MM.1S (cell line): ENCODE results near the gene EMP2.

ENCODE experiments used
- DNase-seq: peaks from one replicate; pipeline ENCODE4 v3.0.0-alpha.2; 2015
- H2AFZ ChIP-seq: fragments of 300-600 bp; sonication (generic); 2 replicates; pipeline ENCODE4 v1.6.0; 2016; ENCODE audit warnings: antibody characterized with exemption, low read length
- H3F3A ChIP-seq: fragments of 300-600 bp; sonication (generic); 2 replicates; pipeline ENCODE4 v1.6.1; 2016; ENCODE audit warnings: mild to moderate bottlenecking, antibody characterized with exemption, low read length, moderate library complexity, mixed read lengths; ENCODE audit not compliant: insufficient read depth
- H3K27ac ChIP-seq: fragments of 300-600 bp; sonication (generic); 2 replicates; pipeline ENCODE4 v1.5.1; 2016; ENCODE audit warnings: mild to moderate bottlenecking, low read length
- H3K27me3 ChIP-seq: fragments of 300-600 bp; sonication (generic); replicated peaks from 2 replicates; pipeline ENCODE4 v1.6.0; 2016; ENCODE audit warnings: low read length; ENCODE audit not compliant: insufficient read depth
- H3K36me3 ChIP-seq: fragments of 300-600 bp; sonication (generic); replicated peaks from 2 replicates; pipeline ENCODE4 v1.6.1; 2016; ENCODE audit warnings: mild to moderate bottlenecking, low read length, mixed read lengths; ENCODE audit not compliant: insufficient read depth
- H3K4me1 ChIP-seq: fragments of 300-600 bp; sonication (generic); 2 replicates; pipeline ENCODE4 v1.6.1; 2016; ENCODE audit warnings: low read length, mixed read lengths
- H3K4me2 ChIP-seq: fragments of 300-600 bp; sonication (generic); 2 replicates; pipeline ENCODE4 v1.6.0; 2016; ENCODE audit warnings: low read depth, low read length
- H3K4me3 ChIP-seq: fragments of 300-600 bp; sonication (generic); 2 replicates; pipeline ENCODE4 v1.5.1; 2016; ENCODE audit warnings: low read length, mixed read lengths
- H3K79me2 ChIP-seq: fragments of 300-600 bp; sonication (generic); 2 replicates; pipeline ENCODE4 v1.6.1; 2016; ENCODE audit warnings: mixed run types, low read length, mixed read lengths
- H3K9ac ChIP-seq: fragments of 300-600 bp; sonication (generic); 2 replicates; pipeline ENCODE4 v1.6.1; 2016; ENCODE audit warnings: low read length, mixed read lengths
- H3K9me2 ChIP-seq: fragments of 300-600 bp; sonication (generic); replicated peaks from 2 replicates; pipeline ENCODE4 v1.6.1; 2016; ENCODE audit warnings: mild to moderate bottlenecking, low read length, mixed read lengths; ENCODE audit not compliant: insufficient read depth
- H3K9me3 ChIP-seq: fragments of 300-600 bp; sonication (generic); replicated peaks from 2 replicates; pipeline ENCODE4 v1.6.1; 2016; ENCODE audit warnings: mild to moderate bottlenecking, low read length, mixed read lengths; ENCODE audit not compliant: insufficient read depth
- H4K20me1 ChIP-seq: fragments of 300-600 bp; sonication (generic); 2 replicates; pipeline ENCODE4 v1.6.1; 2016; ENCODE audit warnings: mild to moderate bottlenecking, low read length, moderate library complexity, mixed read lengths; ENCODE audit not compliant: insufficient read depth
- CTCF ChIP-seq: fragments of 300-600 bp; sonication (generic); IDR thresholded peaks from 2 replicates; pipeline ENCODE4 v1.5.1; 2016; ENCODE audit warnings: antibody characterized with exemption, low read length, mixed read lengths
- EZH2 ChIP-seq: fragments of 300-600 bp; sonication (generic); optimal IDR thresholded peaks from 2 replicates; pipeline ENCODE3; 2017; ENCODE audit warnings: low read depth, mild to moderate bottlenecking, antibody characterized with exemption, low read length, mixed read lengths
- EZH2phosphoT487 ChIP-seq: fragments of 300-600 bp; sonication (generic); IDR thresholded peaks from 2 replicates; pipeline ENCODE4 v1.6.1; 2018; ENCODE audit warnings: antibody characterized with exemption, low read length

Gene EMP2

DNA sequence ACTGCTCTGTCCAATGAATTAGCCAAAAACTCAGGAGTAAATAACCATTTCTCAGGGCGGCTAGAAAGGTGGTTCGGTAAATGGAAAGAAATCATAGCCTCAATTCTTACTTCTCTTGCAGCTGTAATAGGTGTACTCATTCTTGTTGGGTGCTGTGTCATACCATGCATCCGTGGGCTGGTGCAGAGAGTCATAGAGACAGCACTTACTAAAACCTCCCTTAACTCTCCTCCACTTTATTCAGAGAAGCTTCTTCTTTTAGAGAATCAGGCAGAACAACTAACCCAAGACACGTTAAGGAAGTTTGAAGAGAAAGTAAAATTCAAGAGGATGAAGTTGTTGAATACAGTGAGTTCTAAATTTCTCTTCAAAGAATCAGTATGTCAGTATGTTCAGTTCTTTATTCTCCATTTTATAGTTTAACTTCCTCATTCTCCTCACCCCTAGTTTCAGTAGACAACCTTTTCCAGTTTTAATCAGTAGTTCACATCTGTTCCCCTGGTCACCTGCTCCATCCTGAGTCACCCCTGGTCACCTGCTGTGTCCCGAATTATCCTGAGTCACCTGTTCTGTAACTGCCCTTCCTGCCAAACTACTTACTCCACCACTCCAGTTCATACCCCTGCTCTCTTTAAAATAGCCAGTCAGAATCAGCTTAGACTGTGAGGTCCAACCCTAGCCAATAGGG lies 85.9 kb downstream of the EMP2 start:
- TF ChIP-seq EZH2 (no peak), EZH2phosphoT487 (no peak), CTCF (no peak)
- no peak overlapping the region for H3K27ac ChIP-seq

GRCh38 chr16:10493276-10493675 lies 87.1 kb downstream of the EMP2 start:
- H3K4me2 ChIP-seq: no peak overlapping the region
- no peaks in the 10 kb centered on the region for H3K36me3 ChIP-seq
- H3K27me3 ChIP-seq: no peaks in the 10 kb centered on the region
- H3K4me3 ChIP-seq: no peak overlapping the region
- TF ChIP-seq EZH2phosphoT487: no peak
- no peak for TF ChIP-seq EZH2
- TF ChIP-seq CTCF: no peak
- no peak overlapping the region for H3K27ac ChIP-seq
- H4K20me1 ChIP-seq: no peaks in the 10 kb centered on the region
- no peaks in the 10 kb centered on the region for H3K4me1 ChIP-seq
- no peak overlapping the region for H3K9ac ChIP-seq
- no peak for DNase-seq
- H3K9me2 ChIP-seq: no peaks in the 10 kb centered on the region
- no peaks in the 10 kb centered on the region for H3F3A ChIP-seq
- no peaks in the 10 kb centered on the region for H3K9me3 ChIP-seq
- no peak overlapping the region for H2AFZ ChIP-seq
- no peaks in the 10 kb centered on the region for H3K79me2 ChIP-seq

More for the DNA sequence above, 85.9 kb downstream of the EMP2 start:
- no peaks in the 10 kb centered on the region for H3F3A ChIP-seq
- no peaks in the 10 kb centered on the region for H4K20me1 ChIP-seq
- H3K27me3 ChIP-seq: no peaks in the 10 kb centered on the region
- H3K9me3 ChIP-seq: no peaks in the 10 kb centered on the region
- no peak overlapping the region for H3K4me2 ChIP-seq
- H3K4me1 ChIP-seq: no peaks in the 10 kb centered on the region
- no peaks in the 10 kb centered on the region for H3K9me2 ChIP-seq
- H3K9ac ChIP-seq: no peak overlapping the region
- no peaks in the 10 kb centered on the region for H3K79me2 ChIP-seq
- H3K36me3 ChIP-seq: no peaks in the 10 kb centered on the region
- H2AFZ ChIP-seq: no peak overlapping the region
- DNase-seq: no peak
- no peak overlapping the region for H3K4me3 ChIP-seq

DNA sequence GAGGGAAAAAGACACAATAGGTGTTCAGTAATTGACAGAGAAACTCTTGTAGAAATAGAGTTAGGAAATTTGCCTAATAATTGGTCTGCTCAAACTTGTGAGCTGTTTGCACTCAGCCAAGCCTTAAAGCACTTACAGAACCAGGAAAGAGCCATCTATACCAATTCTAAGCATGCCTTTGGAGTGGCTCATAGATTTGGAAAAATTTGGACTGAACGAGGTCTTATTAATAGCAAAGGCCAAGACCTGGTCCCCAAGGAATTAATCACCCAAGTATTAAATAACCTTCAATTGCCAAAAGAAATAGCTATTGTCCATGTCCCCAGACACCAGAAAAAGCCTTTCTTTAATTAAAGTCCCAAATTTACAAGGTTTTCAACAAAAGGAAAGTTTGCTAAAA lies 90.3 kb downstream of the EMP2 start:
- H2AFZ ChIP-seq: no peak overlapping the region
- H3K4me3 ChIP-seq: no peak overlapping the region
- no peaks in the 10 kb centered on the region for H3K36me3 ChIP-seq
- H3K79me2 ChIP-seq: no peaks in the 10 kb centered on the region
- H3K9me3 ChIP-seq: no peaks in the 10 kb centered on the region
- no peak for DNase-seq
- no peak overlapping the region for H3K27ac ChIP-seq
- no peaks in the 10 kb centered on the region for H3F3A ChIP-seq
- H3K9ac ChIP-seq: no peak overlapping the region
- H3K4me2 ChIP-seq: no peak overlapping the region
- no peaks in the 10 kb centered on the region for H4K20me1 ChIP-seq
- H3K9me2 ChIP-seq: no peaks in the 10 kb centered on the region
- no peaks in the 10 kb centered on the region for H3K4me1 ChIP-seq
- TF ChIP-seq CTCF: no peak
- no peak for TF ChIP-seq EZH2phosphoT487
- no peak for TF ChIP-seq EZH2
- no peaks in the 10 kb centered on the region for H3K27me3 ChIP-seq
